Measurements from ENCODE around the gene SDK1.

Gene SDK1

DNA sequence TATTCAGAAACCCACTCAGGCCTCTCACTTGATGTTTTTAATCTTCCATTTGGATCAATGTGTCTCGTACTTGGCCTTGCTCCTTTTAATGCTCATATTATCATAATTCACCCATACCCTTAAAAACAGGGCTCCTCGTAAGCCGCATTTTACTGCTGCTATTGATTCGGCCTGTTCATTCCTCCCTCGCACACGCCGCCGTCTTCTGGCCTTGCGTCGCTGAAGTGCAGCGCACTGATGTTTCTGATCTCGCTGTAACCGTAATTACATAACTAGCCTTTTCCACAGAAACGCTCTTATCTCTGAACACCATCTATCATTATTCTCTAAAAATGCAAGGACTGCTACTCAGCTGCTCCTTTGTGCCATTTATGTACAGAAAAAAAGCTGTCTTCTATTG lies 836.5 kb downstream of the SDK1 start:
- TF ChIP-seq, protein P1, sequence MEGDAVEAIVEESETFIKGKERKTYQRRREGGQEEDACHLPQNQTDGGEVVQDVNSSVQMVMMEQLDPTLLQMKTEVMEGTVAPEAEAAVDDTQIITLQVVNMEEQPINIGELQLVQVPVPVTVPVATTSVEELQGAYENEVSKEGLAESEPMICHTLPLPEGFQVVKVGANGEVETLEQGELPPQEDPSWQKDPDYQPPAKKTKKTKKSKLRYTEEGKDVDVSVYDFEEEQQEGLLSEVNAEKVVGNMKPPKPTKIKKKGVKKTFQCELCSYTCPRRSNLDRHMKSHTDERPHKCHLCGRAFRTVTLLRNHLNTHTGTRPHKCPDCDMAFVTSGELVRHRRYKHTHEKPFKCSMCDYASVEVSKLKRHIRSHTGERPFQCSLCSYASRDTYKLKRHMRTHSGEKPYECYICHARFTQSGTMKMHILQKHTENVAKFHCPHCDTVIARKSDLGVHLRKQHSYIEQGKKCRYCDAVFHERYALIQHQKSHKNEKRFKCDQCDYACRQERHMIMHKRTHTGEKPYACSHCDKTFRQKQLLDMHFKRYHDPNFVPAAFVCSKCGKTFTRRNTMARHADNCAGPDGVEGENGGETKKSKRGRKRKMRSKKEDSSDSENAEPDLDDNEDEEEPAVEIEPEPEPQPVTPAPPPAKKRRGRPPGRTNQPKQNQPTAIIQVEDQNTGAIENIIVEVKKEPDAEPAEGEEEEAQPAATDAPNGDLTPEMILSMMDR (conservative IDR thresholded peaks at IDR 0.05; ENCODE audit: low read depth, low read length), result no peak
- DNase-seq (ENCODE audit: low read depth), result no peak
- no peak overlapping the region for H3K4me3 ChIP-seq (ENCODE audit: low read depth, low read length)

DNA sequence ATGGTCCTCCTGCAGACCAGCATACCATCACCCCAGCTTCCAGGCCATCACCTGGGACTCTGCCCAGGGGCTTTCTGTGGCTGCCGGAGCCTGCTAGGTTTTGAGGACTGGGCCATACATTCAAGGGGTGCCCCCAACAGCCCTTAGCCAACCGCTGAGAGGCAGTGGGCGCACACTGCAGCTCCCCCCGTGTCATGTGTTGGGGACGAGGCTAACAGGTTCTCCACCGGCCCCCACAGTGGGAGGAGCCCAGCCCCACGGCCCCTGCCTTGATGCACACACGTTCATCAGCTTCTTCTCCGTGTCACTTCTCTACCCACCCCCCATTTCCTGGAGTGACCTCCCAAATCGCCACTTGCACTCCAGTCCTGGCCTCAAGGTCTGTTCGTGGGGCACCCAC lies 837.8 kb downstream of the SDK1 start:
- TF ChIP-seq, protein P1 (conservative IDR thresholded peaks at IDR 0.05; ENCODE audit: low read depth, low read length), result no peak
- DNase-seq (ENCODE audit: low read depth), result no peak

DNA sequence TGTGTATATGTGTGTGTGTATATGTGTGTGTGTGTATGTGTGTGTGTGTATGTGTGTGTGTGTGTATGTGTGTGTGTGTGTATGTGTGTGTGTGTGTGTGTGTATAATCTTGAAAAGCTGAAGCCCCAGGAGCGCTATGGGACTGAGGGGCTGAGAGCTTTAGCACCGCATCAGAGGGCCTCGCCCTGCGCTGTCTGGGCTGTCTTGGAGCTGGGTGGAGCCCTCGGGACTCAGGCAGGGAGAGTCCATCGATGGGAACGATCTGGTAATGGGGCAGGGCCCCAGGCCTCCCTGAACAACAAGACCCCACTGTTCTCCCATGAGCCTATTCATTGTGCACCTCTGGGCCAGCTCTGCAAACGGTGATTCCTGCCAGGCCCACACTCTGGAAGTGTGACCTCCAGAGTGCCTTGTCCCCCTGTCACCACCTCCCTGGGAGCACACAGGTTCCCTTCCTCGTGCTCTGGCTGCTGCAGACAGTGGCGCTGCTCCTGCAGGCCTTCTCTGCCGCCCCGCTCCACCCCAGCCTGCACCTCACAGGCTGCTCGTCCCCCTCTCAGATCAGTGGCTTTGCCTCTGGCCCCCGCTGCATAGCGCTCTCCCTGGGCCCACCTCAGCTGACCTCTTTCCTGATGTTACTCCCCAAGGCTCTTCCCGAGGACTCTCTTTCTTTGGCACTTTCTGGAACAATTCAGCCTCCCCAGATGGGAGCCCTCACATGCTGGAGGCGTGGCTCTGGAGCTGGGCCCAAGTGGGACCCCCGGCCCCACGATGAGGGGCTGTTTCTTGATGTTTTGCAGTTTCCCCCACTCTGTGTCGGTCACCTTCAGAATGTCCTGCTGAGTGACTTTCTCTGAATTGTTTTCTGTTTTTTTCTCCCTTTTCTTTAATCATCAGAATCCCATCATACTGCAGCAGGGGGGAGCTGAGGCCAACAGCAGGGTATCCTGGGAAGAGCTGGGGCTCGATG lies 838.9 kb downstream of the SDK1 start:
- TF ChIP-seq, protein P1 (conservative IDR thresholded peaks at IDR 0.05; ENCODE audit: low read depth, low read length), result no peak
- no peak overlapping the region for H3K4me3 ChIP-seq (ENCODE audit: low read depth, low read length)
- no peak for DNase-seq (ENCODE audit: low read depth)

More for the DNA sequence above, 837.8 kb downstream of the SDK1 start:
- no peak overlapping the region for H3K4me3 ChIP-seq (ENCODE audit: low read depth, low read length)

DNA sequence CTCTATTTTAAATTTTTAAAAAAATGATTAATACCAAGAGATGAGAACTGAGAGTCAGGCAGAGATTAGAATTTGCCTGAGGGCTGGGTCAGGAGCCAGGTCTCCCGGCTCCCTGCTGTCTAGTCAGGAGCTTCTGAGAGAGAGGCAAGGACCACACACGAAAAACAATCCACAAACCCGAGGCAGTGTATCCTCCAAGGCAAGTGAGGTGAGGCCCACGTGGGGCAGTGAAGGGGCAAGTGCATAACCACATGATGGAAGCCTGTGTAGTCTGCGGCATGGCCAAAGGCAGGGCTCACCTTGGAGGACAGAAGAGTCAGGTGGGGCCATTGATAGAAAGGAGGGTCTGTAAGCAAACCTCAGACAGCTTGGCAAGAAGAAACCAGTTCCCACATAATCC lies 839.9 kb downstream of the SDK1 start:
- TF ChIP-seq, protein P1 (conservative IDR thresholded peaks at IDR 0.05; ENCODE audit: low read depth, low read length), result no peak
- no peak for DNase-seq (ENCODE audit: low read depth)
- H3K4me3 ChIP-seq (ENCODE audit: low read depth, low read length), result no peak overlapping the region

DNA sequence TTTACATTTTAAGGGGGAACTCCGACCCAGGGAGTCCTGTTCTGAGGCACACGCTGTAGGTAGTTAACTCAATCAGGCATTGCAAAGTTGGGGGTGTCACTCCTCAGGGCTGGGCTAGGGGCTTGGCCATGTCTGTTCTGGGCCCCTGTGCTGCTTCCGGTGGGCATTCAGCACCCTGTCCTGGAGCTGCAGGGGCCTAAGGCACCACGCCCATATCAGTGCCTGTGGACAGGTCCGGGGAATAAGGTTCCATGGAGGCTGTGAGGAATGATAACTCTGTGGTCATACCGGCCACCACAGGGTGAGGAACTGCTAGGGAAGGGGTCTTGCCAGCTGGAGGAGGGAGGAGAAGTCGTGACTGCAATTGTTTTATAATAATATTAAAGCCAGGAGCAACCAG lies 842.0 kb downstream of the SDK1 start:
- H3K4me3 ChIP-seq (ENCODE audit: low read depth, low read length), result no peak overlapping the region
- TF ChIP-seq, protein P1 (conservative IDR thresholded peaks at IDR 0.05; ENCODE audit: low read depth, low read length), result no peak
- no peak for DNase-seq (ENCODE audit: low read depth)

DNA sequence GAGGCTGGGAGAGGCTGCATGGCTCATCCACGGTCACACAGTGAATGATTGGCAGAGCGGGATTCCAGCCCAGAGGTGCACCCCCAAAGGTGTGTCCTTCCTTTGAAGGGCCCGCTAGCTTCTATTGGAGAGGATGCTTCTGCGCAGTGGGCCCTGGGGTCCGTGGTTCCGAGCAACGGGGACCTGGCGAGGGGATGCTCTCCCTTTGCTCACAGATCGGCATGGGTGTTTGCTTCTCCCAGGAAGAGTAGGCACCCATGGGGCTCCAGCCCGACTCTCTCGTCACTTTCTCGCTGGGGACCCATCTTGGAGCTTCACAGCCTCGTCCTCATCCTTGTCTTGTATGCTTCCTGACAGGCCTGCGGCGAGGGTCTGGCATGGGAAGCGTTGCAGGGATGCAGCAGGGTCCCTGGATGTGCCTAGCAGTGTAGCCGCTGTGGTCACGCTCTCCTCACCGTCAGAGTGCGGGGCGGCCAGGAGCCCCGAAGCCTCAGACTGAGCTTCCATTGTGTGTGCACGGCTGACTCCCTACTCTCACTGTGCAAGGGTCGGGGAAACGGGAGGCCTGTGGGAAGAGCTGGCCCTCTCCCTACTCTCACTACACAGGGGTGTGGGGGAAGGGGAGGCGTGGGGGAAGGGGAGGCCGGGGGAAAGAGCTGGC lies 842.6 kb downstream of the SDK1 start:
- TF ChIP-seq, protein P1 (conservative IDR thresholded peaks at IDR 0.05; ENCODE audit: low read depth, low read length), result no peak
- DNase-seq (ENCODE audit: low read depth), result no peak
- no peak overlapping the region for H3K4me3 ChIP-seq (ENCODE audit: low read depth, low read length)

Data from choroid plexus epithelial cell (primary cell).